ENCODE measurements around the gene UBR7. TPM values are rescaled to one million over a fixed set of nuclear protein-coding genes. Genes with fewer than 3 reads are reported as not detected.

UBR7 gene
- total and polyA plus RNA-seq, 2 experiments from 2014 or later, result 12.4 to 45.3 TPM

DNA sequence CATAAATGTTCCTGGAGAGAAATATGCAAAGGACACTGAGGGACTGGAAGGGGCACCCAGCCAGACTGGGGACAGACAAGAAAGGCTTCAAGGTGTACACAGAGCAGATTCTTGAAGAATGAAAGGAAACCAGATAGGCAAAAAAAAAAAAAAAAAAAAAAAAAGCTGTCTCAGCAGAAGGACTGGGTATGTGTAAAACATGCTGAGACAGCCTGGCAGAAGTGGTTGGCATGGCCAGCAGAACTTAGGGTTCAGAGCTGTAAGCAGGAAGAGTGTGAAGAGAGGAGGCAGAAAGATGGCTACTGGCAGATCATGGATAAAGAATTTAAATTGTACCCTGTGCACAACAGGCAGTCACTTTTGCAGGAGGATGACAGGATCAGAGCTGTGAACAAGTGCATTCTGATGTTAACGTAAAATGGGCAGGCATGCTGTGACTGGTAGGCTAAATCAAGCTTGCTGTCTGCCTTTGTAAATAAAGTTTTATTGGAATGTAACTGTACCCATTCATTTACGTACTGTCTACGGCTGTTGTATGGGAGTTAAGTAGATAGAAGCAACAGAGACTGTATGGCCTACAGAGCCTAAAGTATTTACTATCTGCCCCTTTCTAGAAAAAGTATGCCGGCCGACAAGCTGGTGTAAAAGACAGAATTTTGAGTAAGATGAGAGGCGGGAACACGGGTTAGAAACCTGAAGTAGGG is 42.2 kb downstream of the UBR7 start:
- Histone ChIP-seq H3K27me3 (ENCODE audit: insufficient read depth) (no peaks in the 10 kb centered on the region), H3K79me2 (replicated peaks; ENCODE audit: insufficient read depth) (no peaks in the 10 kb centered on the region), H4K20me1 (replicated peaks; ENCODE audit: insufficient read depth) (no peaks in the 10 kb centered on the region), H2AFZ (no peak overlapping the region), H3K4me3 (no peak overlapping the region), H3K9me2 (ENCODE audit: insufficient read depth) (no peaks in the 10 kb centered on the region), H3K4me2 (no peak overlapping the region), H3K4me1 (ENCODE audit: insufficient read depth) (no peaks in the 10 kb centered on the region), H3F3A (replicated peaks; ENCODE audit: low read depth) (no peaks in the 10 kb centered on the region), H3K27ac (ENCODE audit: low read depth) (no peak overlapping the region), H3K36me3 (ENCODE audit: insufficient read depth) (peaks cover 20% of the 10 kb centered on the region)
- no peak overlapping the region for H3K27ac Mint-ChIP-seq
- H3K36me3 Mint-ChIP-seq (ENCODE audit: low read depth), result peaks cover 15% of the 10 kb centered on the region
- peaks cover 2% of the 10 kb centered on the region for H3K27me3 Mint-ChIP-seq (ENCODE audit: insufficient read depth, low read depth, poor library complexity)
- H3K4me1 Mint-ChIP-seq, result peaks cover 9% of the 10 kb centered on the region; the same call in 2 of the 3 replicates
- DNase-seq (ENCODE audit: low spot score) (no peak), ATAC-seq (no peak)
- TF ChIP-seq EZH2phosphoT487 (IDR thresholded peaks at IDR 0.05; ENCODE audit: unreplicated experiment) (no peak), EZH2 (IDR thresholded peaks at IDR 0.05; ENCODE audit: low read depth, unreplicated experiment) (no peak)
- H3K9me3 Mint-ChIP-seq, result no peaks in the 10 kb centered on the region
- no peak overlapping the region for H3K4me3 Mint-ChIP-seq

DNA sequence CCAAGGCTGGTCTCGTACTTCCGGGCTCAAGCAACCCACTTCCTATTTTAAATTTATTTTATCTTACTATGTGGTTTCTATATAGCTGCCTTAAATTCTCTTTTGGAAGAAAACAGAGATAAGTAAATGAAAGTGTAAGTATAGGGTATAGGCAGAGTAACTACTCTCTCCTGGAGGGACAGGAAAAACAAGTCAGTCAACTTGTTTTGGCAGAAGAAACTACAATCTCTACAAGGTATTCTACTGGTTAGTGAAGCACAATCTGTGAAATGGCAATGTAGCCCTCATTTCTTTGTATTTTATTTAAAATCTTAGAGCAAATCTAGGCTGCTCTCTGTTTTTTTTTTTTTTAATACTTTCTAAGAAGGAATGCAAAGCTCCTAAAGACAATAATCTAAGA is 55.4 kb downstream of the UBR7 start:
- no peak overlapping the region for H3K4me3 ChIP-seq
- DNase-seq (ENCODE audit: low spot score), result no peak
- H3K27ac ChIP-seq (ENCODE audit: low read depth), result no peak overlapping the region
- no peak overlapping the region for H2AFZ ChIP-seq
- H3K4me1 Mint-ChIP-seq, result peaks cover 5% of the 10 kb centered on the region
- no peak overlapping the region for H3K4me2 ChIP-seq
- no peaks in the 10 kb centered on the region for H3K9me2 ChIP-seq (ENCODE audit: insufficient read depth)
- H3K79me2 ChIP-seq (replicated peaks; ENCODE audit: insufficient read depth), result 0 out of 2 replicates have a peak, but pooled peaks cover 12% of the 10 kb centered on the region
- H3K27me3 Mint-ChIP-seq (ENCODE audit: insufficient read depth, low read depth, poor library complexity), result no peaks in the 10 kb centered on the region
- H3K36me3 Mint-ChIP-seq (ENCODE audit: low read depth), result peaks cover 7% of the 10 kb centered on the region; the same call in 2 of the 3 replicates
- H3K27ac Mint-ChIP-seq, result no peak overlapping the region
- no peaks in the 10 kb centered on the region for H3F3A ChIP-seq (replicated peaks; ENCODE audit: low read depth)
- no peak for TF ChIP-seq ZNF114 (CRISPR knock-in tag; IDR thresholded peaks at IDR 0.05)
- TF ChIP-seq EZH2phosphoT487 (IDR thresholded peaks at IDR 0.05; ENCODE audit: unreplicated experiment), result no peak
- TF ChIP-seq POLR2AphosphoS5 (IDR thresholded peaks at IDR 0.05; ENCODE audit: low read depth), result no peak
- TF ChIP-seq ZNF331 (CRISPR knock-in tag; IDR thresholded peaks at IDR 0.05; ENCODE audit: low read depth), result no peak
- no peak for TF ChIP-seq JUNB (IDR thresholded peaks at IDR 0.05; ENCODE audit: unreplicated experiment)
- peaks cover 7% of the 10 kb centered on the region; the same call in 1 of the 2 replicates for H3K36me3 ChIP-seq (ENCODE audit: insufficient read depth)
- no peak overlapping the region for H3K4me3 Mint-ChIP-seq
- H3K27me3 ChIP-seq (ENCODE audit: insufficient read depth), result no peaks in the 10 kb centered on the region
- H3K4me1 ChIP-seq (ENCODE audit: insufficient read depth), result no peaks in the 10 kb centered on the region
- H3K9me3 Mint-ChIP-seq, result no peaks in the 10 kb centered on the region
- no peak for ATAC-seq
- H4K20me1 ChIP-seq (replicated peaks; ENCODE audit: insufficient read depth), result peaks cover 5% of the 10 kb centered on the region

DNA sequence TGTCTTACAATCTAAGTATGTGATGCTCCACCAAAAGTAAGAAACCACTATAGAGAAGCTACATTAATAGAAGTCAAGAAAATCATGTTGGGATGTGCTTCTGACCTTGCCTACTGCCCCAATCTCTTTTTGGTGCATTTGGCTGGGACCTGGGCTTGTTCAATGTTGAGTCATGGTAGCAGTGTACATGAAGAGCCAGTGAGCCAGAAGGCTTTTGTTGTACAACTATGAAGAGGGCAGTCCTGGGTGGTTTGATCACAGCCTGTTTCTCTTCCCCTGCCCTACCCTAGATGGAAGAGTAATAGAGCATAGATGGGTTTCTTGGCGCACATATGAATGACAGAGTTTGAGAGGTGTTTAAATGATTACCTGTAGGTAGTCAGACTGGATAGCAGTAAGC is 56.4 kb downstream of the UBR7 start:
- Mint-ChIP-seq H3K4me1 (peaks cover 12% of the 10 kb centered on the region), H3K9me3 (no peaks in the 10 kb centered on the region), H3K36me3 (ENCODE audit: low read depth) (peaks cover 7% of the 10 kb centered on the region; the same call in 2 of the 3 replicates), H3K27ac (peak overlapping the region; percentile 2; the same call in 1 of the 2 replicates), H3K4me3 (no peak overlapping the region), H3K27me3 (ENCODE audit: insufficient read depth, low read depth, poor library complexity) (no peaks in the 10 kb centered on the region)
- no peaks in the 10 kb centered on the region for H3K9me2 ChIP-seq (ENCODE audit: insufficient read depth)
- H3K36me3 ChIP-seq (ENCODE audit: insufficient read depth), result peaks cover 7% of the 10 kb centered on the region; the same call in 1 of the 2 replicates
- H3K4me3 ChIP-seq, result no peak overlapping the region
- ATAC-seq (no peak), DNase-seq (ENCODE audit: low spot score) (no peak)
- no peak overlapping the region for H3K4me2 ChIP-seq
- no peak overlapping the region for H3K27ac ChIP-seq (ENCODE audit: low read depth)
- H3F3A ChIP-seq (replicated peaks; ENCODE audit: low read depth), result no peaks in the 10 kb centered on the region
- H3K4me1 ChIP-seq (ENCODE audit: insufficient read depth), result no peaks in the 10 kb centered on the region
- no peak overlapping the region for H2AFZ ChIP-seq
- peaks cover 21% of the 10 kb centered on the region; the same call in 1 of the 2 replicates for H3K79me2 ChIP-seq (replicated peaks; ENCODE audit: insufficient read depth)
- H3K27me3 ChIP-seq (ENCODE audit: insufficient read depth), result no peaks in the 10 kb centered on the region
- H4K20me1 ChIP-seq (replicated peaks; ENCODE audit: insufficient read depth), result peaks cover 5% of the 10 kb centered on the region
- no peak for TF ChIP-seq ZNF331 (CRISPR knock-in tag; IDR thresholded peaks at IDR 0.05; ENCODE audit: low read depth)
- TF ChIP-seq ZNF114 (CRISPR knock-in tag; IDR thresholded peaks at IDR 0.05), result no peak
- TF ChIP-seq JUNB (IDR thresholded peaks at IDR 0.05; ENCODE audit: unreplicated experiment), result no peak
- TF ChIP-seq, protein P1, sequence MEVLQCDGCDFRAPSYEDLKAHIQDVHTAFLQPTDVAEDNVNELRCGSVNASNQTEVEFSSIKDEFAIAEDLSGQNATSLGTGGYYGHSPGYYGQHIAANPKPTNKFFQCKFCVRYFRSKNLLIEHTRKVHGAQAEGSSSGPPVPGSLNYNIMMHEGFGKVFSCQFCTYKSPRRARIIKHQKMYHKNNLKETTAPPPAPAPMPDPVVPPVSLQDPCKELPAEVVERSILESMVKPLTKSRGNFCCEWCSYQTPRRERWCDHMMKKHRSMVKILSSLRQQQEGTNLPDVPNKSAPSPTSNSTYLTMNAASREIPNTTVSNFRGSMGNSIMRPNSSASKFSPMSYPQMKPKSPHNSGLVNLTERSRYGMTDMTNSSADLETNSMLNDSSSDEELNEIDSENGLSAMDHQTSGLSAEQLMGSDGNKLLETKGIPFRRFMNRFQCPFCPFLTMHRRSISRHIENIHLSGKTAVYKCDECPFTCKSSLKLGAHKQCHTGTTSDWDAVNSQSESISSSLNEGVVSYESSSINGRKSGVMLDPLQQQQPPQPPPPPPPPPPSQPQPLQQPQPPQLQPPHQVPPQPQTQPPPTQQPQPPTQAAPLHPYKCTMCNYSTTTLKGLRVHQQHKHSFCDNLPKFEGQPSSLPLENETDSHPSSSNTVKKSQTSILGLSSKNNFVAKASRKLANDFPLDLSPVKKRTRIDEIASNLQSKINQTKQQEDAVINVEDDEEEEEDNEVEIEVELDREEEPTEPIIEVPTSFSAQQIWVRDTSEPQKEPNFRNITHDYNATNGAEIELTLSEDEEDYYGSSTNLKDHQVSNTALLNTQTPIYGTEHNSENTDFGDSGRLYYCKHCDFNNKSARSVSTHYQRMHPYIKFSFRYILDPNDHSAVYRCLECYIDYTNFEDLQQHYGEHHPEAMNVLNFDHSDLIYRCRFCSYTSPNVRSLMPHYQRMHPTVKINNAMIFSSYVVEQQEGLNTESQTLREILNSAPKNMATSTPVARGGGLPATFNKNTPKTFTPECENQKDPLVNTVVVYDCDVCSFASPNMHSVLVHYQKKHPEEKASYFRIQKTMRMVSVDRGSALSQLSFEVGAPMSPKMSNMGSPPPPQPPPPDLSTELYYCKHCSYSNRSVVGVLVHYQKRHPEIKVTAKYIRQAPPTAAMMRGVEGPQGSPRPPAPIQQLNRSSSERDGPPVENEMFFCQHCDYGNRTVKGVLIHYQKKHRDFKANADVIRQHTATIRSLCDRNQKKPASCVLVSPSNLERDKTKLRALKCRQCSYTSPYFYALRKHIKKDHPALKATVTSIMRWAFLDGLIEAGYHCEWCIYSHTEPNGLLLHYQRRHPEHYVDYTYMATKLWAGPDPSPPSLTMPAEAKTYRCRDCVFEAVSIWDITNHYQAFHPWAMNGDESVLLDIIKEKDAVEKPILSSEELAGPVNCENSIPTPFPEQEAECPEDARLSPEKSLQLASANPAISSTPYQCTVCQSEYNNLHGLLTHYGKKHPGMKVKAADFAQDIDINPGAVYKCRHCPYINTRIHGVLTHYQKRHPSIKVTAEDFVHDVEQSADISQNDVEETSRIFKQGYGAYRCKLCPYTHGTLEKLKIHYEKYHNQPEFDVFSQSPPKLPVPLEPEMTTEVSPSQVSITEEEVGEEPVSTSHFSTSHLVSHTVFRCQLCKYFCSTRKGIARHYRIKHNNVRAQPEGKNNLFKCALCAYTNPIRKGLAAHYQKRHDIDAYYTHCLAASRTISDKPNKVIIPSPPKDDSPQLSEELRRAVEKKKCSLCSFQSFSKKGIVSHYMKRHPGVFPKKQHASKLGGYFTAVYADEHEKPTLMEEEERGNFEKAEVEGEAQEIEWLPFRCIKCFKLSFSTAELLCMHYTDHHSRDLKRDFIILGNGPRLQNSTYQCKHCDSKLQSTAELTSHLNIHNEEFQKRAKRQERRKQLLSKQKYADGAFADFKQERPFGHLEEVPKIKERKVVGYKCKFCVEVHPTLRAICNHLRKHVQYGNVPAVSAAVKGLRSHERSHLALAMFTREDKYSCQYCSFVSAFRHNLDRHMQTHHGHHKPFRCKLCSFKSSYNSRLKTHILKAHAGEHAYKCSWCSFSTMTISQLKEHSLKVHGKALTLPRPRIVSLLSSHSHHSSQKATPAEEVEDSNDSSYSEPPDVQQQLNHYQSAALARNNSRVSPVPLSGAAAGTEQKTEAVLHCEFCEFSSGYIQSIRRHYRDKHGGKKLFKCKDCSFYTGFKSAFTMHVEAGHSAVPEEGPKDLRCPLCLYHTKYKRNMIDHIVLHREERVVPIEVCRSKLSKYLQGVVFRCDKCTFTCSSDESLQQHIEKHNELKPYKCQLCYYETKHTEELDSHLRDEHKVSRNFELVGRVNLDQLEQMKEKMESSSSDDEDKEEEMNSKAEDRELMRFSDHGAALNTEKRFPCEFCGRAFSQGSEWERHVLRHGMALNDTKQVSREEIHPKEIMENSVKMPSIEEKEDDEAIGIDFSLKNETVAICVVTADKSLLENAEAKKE (CRISPR knock-in tag; IDR thresholded peaks at IDR 0.05), result no peak
- no peak for TF ChIP-seq CREB1 (CRISPR knock-in tag; IDR thresholded peaks at IDR 0.05; ENCODE audit: low read depth)
- no peak for TF ChIP-seq EZH2phosphoT487 (IDR thresholded peaks at IDR 0.05; ENCODE audit: unreplicated experiment)

Measured in GM23338 (cell line).